ENCODE measurements around the gene SAP30BP. TPM values are rescaled to one million over a fixed set of nuclear protein-coding genes. Genes with fewer than 3 reads are reported as not detected.
A peak's percentile ranks its signal among the peaks of the same experiment; 100 is the strongest.

SAP30BP gene
- total RNA-seq, 2 experiments from 2014 or later = 81.4 to 92.7 TPM

GRCh38 chr17:75751676-75752404 lies 84.7 kb downstream of the SAP30BP start:
- intact Hi-C loops (cut with micrococcal nuclease) = loop anchor here (5.0 kb wide), 1 partner anchor 325 kb away; no protein-coding TSS in a partner anchor
- POLR2A ChIA-PET = no interaction called here
- no peaks in the 10 kb centered on the region for H3K9me3 Mint-ChIP-seq

DNA sequence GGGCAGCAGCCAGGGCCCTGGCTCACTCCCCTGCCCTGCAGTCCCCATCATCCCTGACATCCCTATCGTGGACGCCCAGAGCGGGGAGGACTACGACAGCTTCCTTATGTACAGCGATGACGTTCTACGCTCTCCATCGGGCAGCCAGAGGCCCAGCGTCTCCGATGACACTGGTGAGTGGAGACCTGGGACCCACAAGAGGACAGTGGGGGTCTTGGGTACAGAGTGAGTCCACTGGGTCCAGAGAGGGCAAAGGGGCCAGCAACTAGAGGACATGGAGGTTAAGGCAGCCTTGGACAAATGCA lies 85.2 kb downstream of the SAP30BP start:
- POLR2A ChIA-PET = interaction anchor here (1.2 to 1.8 kb wide), 2 partner anchors 13 to 79 kb away, joined by 3 to 18 read pairs; partner anchors contain the start of gene GALK1
- H3K9me3 Mint-ChIP-seq = no peaks in the 10 kb centered on the region
- CTCF ChIA-PET = interaction anchor here (1.3 to 10.9 kb wide), 16 partner anchors 12 to 127 kb away, joined by 3 to 438 read pairs (median 13); partner anchors contain the start of genes GALK1, RECQL5, SAP30BP and SMIM5
- H3K27me3 Mint-ChIP-seq = no peaks in the 10 kb centered on the region
- no peak for DNase-seq
- H3K4me1 Mint-ChIP-seq (ENCODE audit: low read depth) = peaks cover 23% of the 10 kb centered on the region
- H3K36me3 Mint-ChIP-seq = no peaks in the 10 kb centered on the region
- H3K4me3 Mint-ChIP-seq = no peak overlapping the region
- no peak overlapping the region for H3K27ac Mint-ChIP-seq
- intact Hi-C loops (cut with micrococcal nuclease) = loop anchor here (5.0 kb wide), 1 partner anchor 325 kb away; no protein-coding TSS in a partner anchor

More at GRCh38 chr17:75751676-75752404, 84.7 kb downstream of the SAP30BP start:
- peaks cover 23% of the 10 kb centered on the region for H3K4me1 Mint-ChIP-seq (ENCODE audit: low read depth)
- H3K36me3 Mint-ChIP-seq = no peaks in the 10 kb centered on the region
- CTCF ChIA-PET = interaction anchor here (0.8 to 10.9 kb wide), 9 partner anchors 12 to 131 kb away, joined by 3 to 438 read pairs (median 25); partner anchors contain the start of genes GALK1, RECQL5, SAP30BP and SMIM5
- H3K4me3 Mint-ChIP-seq = no peak overlapping the region
- no peaks in the 10 kb centered on the region for H3K27me3 Mint-ChIP-seq
- no peak for DNase-seq
- no peak overlapping the region for H3K27ac Mint-ChIP-seq

DNA sequence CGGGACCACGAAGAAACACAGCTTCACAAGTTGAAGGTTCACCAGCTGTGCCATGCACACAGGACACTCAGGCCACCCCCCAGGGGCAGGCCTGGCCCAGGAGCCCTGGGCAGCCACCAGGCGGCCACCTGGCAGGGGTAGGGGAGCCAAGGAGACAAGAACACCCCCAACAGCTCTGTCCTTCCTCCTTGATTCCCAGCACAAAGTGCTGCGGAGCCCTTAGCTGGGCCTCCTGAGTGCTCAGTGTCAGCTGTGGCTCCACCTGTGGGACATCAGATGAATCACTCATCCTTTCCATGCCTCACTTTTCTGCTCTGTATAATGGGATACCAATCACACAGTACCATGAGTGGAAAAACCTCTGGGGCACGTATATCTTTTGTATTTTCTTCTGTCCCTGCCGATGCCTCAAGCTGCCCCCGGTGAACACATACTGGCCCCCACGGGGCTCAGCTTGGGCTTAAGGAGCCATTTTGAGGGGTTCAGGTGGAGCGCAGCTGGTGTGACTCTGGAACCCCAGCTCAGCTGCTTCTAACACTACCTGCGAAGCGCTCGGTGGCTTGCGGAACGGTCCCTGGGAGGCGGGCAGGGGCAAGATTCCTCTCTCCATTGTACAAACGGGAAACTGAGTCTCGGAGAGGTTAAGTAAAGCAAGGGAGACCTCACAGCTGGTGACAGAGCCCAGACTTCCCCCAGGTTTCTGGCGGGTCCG lies 85.8 kb downstream of the SAP30BP start:
- Mint-ChIP-seq H3K36me3 (no peaks in the 10 kb centered on the region), H3K9me3 (no peaks in the 10 kb centered on the region), H3K27ac (no peak overlapping the region), H3K4me1 (ENCODE audit: low read depth) (peaks cover 20% of the 10 kb centered on the region), H3K4me3 (peak overlapping the region; percentile 45), H3K27me3 (no peaks in the 10 kb centered on the region)
- ChIA-PET CTCF (interaction anchor here (0.6 to 10.9 kb wide), 75 partner anchors 9 to 639 kb away, joined by 3 to 438 read pairs (median 5); partner anchors contain the start of genes GALK1, ITGB4, MIF4GD and RECQL5), POLR2A (interaction anchor here (1.1 to 1.8 kb wide), 9 partner anchors 12 to 102 kb away, joined by 3 to 18 read pairs (median 5); partner anchors contain the start of genes GALK1, RECQL5 and WBP2)
- peak; percentile 15 for DNase-seq
- intact Hi-C loops (cut with micrococcal nuclease) = loop anchor here (5.0 kb wide), 1 partner anchor 326 kb away; no protein-coding TSS in a partner anchor

DNA sequence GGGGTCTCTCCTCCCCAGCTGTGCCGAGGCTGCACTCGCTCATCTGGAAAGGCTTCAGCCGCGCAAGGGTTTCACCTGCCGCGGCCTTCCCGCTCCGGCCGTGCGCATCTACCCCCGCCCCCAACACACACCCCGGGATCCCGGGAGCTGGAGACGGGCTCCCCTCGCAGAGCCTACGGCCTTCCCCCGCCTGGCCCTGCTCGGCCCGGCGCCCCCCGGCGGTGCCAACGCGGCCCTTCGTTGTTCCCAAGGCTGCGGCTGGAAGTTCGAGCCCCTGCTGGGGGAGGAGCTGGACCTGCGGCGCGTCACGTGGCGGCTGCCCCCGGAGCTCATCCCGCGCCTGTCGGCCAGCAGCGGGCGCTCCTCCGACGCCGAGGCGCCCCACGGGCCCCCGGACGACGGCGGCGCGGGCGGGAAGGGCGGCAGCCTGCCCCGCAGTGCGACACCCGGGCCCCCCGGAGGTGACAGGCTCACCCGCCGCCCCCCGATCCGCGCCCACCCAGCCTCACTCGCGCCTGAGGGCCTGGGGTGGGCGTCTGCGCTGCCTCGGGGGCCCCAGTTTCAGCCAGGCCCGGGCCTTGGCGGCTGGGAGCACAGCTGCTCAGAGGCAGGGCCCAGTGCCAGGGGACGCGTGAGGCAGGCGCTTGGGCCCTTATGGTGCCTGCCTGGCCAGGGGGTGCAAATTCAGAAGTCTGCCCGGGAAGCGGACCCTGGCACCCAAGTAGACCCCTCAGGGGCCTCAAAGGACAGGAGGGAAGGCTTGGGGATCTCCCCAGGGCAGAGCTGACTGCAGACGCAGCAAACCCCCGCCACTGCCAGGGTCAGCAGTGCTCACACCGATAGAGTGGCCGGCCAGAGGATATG lies 86.6 kb downstream of the SAP30BP start:
- POLR2A ChIA-PET = interaction anchor here (0.5 to 1.8 kb wide), 10 partner anchors 11 to 102 kb away, joined by 3 to 18 read pairs (median 5); partner anchors contain the start of genes GALK1, RECQL5 and WBP2
- DNase-seq = peak; percentile 76
- CTCF ChIA-PET = interaction anchor here (0.6 to 10.9 kb wide), 77 partner anchors 10 to 640 kb away, joined by 3 to 438 read pairs (median 5); partner anchors contain the start of genes GALK1, ITGB4, MIF4GD and RECQL5
- Mint-ChIP-seq H3K27me3 (no peaks in the 10 kb centered on the region), H3K36me3 (no peaks in the 10 kb centered on the region), H3K4me1 (ENCODE audit: low read depth) (peaks cover 20% of the 10 kb centered on the region), H3K27ac (no peak overlapping the region), H3K4me3 (peak overlapping the region; percentile 45), H3K9me3 (no peaks in the 10 kb centered on the region)
- intact Hi-C loops (cut with micrococcal nuclease) = loop anchor here (5.0 kb wide), 1 partner anchor 326 kb away; no protein-coding TSS in a partner anchor

GRCh38 chr17:75754378-75755204 lies 87.5 kb downstream of the SAP30BP start:
- no peaks in the 10 kb centered on the region for H3K27me3 Mint-ChIP-seq
- ChIA-PET POLR2A (interaction anchor here (1.3 to 1.8 kb wide), 6 partner anchors 18 to 88 kb away, joined by 4 to 14 read pairs (median 5); partner anchors contain the start of gene RECQL5), CTCF (interaction anchor here (1.3 to 10.9 kb wide), 30 partner anchors 9 to 360 kb away, joined by 3 to 438 read pairs (median 8); partner anchors contain the start of genes GALK1, RECQL5, SAP30BP and SMIM5)
- H3K27ac Mint-ChIP-seq = peak overlapping the region; percentile 15
- intact Hi-C loops (cut with micrococcal nuclease) = loop anchor here (5.0 kb wide), 1 partner anchor 327 kb away; no protein-coding TSS in a partner anchor
- no peak for DNase-seq
- peak overlapping the region; percentile 24 for H3K4me3 Mint-ChIP-seq
- no peaks in the 10 kb centered on the region for H3K9me3 Mint-ChIP-seq
- H3K4me1 Mint-ChIP-seq (ENCODE audit: low read depth) = peaks cover 20% of the 10 kb centered on the region
- peaks cover 1% of the 10 kb centered on the region for H3K36me3 Mint-ChIP-seq

- Mint-ChIP-seq H3K36me3 (peaks cover 1% of the 10 kb centered on the region), H3K4me1 (ENCODE audit: low read depth) (peaks cover 15% of the 10 kb centered on the region), H3K27me3 (no peaks in the 10 kb centered on the region), H3K4me3 (no peak overlapping the region), H3K27ac (no peak overlapping the region), H3K9me3 (no peaks in the 10 kb centered on the region)
- intact Hi-C loops (cut with micrococcal nuclease) = no loop called here
- POLR2A ChIA-PET = interaction anchor here (1.5 kb wide), 1 partner anchor 21 kb away, joined by 4 read pairs; no protein-coding TSS in a partner anchor
- CTCF ChIA-PET = interaction anchor here (1.3 to 3.3 kb wide), 8 partner anchors 8 to 123 kb away, joined by 3 to 39 read pairs (median 8); partner anchors contain the start of gene GALK1
- peak; percentile 21 for DNase-seq
Measured at GRCh38 chr17:75755205-75755901, 88.2 kb downstream of the SAP30BP start.

- H3K4me3 Mint-ChIP-seq = no peak overlapping the region
- no peaks in the 10 kb centered on the region for H3K27me3 Mint-ChIP-seq
- intact Hi-C loops (cut with micrococcal nuclease) = no loop called here
- no peaks in the 10 kb centered on the region for H3K9me3 Mint-ChIP-seq
- peaks cover 1% of the 10 kb centered on the region for H3K36me3 Mint-ChIP-seq
- ChIA-PET CTCF (interaction anchor here (1.3 to 1.7 kb wide), 4 partner anchors 8 to 123 kb away, joined by 3 to 7 read pairs (median 4); partner anchors contain the start of gene GALK1), POLR2A (interaction anchor here (1.5 kb wide), 1 partner anchor 20 kb away, joined by 4 read pairs; no protein-coding TSS in a partner anchor)
- DNase-seq = no peak
- H3K4me1 Mint-ChIP-seq (ENCODE audit: low read depth) = peaks cover 15% of the 10 kb centered on the region
- no peak overlapping the region for H3K27ac Mint-ChIP-seq
Measured at GRCh38 chr17:75755990-75756389, 88.9 kb downstream of the SAP30BP start.

DNA sequence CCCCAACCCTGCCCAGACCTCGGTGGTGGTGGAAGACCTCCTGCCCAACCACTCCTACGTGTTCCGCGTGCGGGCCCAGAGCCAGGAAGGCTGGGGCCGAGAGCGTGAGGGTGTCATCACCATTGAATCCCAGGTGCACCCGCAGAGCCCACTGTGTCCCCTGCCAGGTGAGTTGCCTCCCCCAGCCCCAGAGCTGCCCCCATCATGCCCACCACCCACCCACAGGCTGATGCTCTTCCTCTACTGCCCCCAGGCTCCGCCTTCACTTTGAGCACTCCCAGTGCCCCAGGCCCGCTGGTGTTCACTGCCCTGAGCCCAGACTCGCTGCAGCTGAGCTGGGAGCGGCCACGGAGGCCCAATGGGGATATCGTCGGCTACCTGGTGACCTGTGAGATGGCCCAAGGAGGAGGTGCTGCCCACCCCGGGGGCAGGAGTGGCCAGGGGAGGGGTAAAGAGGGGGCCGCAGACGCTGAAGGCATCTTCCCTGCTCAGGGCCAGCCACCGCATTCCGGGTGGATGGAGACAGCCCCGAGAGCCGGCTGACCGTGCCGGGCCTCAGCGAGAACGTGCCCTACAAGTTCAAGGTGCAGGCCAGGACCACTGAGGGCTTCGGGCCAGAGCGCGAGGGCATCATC lies 89.4 kb downstream of the SAP30BP start:
- no peak for DNase-seq
- peaks cover 1% of the 10 kb centered on the region for H3K36me3 Mint-ChIP-seq
- POLR2A ChIA-PET = interaction anchor here (1.5 kb wide), 1 partner anchor 19 kb away, joined by 4 read pairs; no protein-coding TSS in a partner anchor
- intact Hi-C loops (cut with micrococcal nuclease) = no loop called here
- no peaks in the 10 kb centered on the region for H3K27me3 Mint-ChIP-seq
- CTCF ChIA-PET = interaction anchor here (1.7 kb wide), 2 partner anchors 9 to 124 kb away, joined by 4 to 7 read pairs; no protein-coding TSS in a partner anchor
- H3K27ac Mint-ChIP-seq = no peak overlapping the region
- H3K9me3 Mint-ChIP-seq = no peaks in the 10 kb centered on the region
- peaks cover 15% of the 10 kb centered on the region for H3K4me1 Mint-ChIP-seq (ENCODE audit: low read depth)
- H3K4me3 Mint-ChIP-seq = no peak overlapping the region

- ChIA-PET POLR2A (no interaction called here), CTCF (interaction anchor here (1.7 kb wide), 1 partner anchor 9 kb away, joined by 4 read pairs; no protein-coding TSS in a partner anchor)
- intact Hi-C loops (cut with micrococcal nuclease) = no loop called here
- H3K4me3 Mint-ChIP-seq = no peak overlapping the region
- H3K27me3 Mint-ChIP-seq = no peaks in the 10 kb centered on the region
- peaks cover 15% of the 10 kb centered on the region for H3K4me1 Mint-ChIP-seq (ENCODE audit: low read depth)
- peaks cover 2% of the 10 kb centered on the region for H3K36me3 Mint-ChIP-seq
- no peaks in the 10 kb centered on the region for H3K9me3 Mint-ChIP-seq
- H3K27ac Mint-ChIP-seq = no peak overlapping the region
- no peak for DNase-seq
Measured at GRCh38 chr17:75757086-75757681, 90.0 kb downstream of the SAP30BP start.

Data from activated CD4-positive, alpha-beta memory T cell treated with anti-CD3 and anti-CD28 coated beads for 36 hours (primary cell).